Kidney (tissue), 14 donors: ENCODE measurements around the gene HAVCR1. TPM values are rescaled to one million over a fixed set of nuclear protein-coding genes. Genes with fewer than 3 reads are reported as not detected.

ENCODE experiments used
- DNase-seq, 5 donors: peaks; one replicate each; pipeline ENCODE4 v3.0.0-alpha.2; 2013 to 2020
- FAIRE-seq: peaks from 2 replicates; lab custom pipeline; 2012; peaks lifted over from hg19 to GRCh38; lab: Jason Lieb, UNC
- H3K27ac ChIP-seq, 2 donors: one replicate each; pipeline ENCODE4 v1.7.0; 2013; ENCODE audit warnings: low read depth in 2 of 2, low read length in 2 of 2, inconsistent platforms in 1 of 2
- H3K27me3 ChIP-seq: one replicate; pipeline ENCODE4 v1.7.1; 2013; ENCODE audit warnings: low read length, inconsistent platforms; ENCODE audit not compliant: control insufficient read depth, insufficient read depth
- H3K36me3 ChIP-seq, 3 donors: one replicate each; pipeline versions ENCODE4 v1.7.0 to v1.7.1; 2013; ENCODE audit warnings: low read length in 3 of 3, control low read depth in 1 of 3, inconsistent platforms in 1 of 3; ENCODE audit not compliant: insufficient read depth in 3 of 3, control insufficient read depth in 2 of 3
- H3K4me1 ChIP-seq, 3 donors: one replicate each; pipeline versions ENCODE4 v1.7.0 to v1.7.1; 2013; ENCODE audit warnings: low read length in 3 of 3, inconsistent platforms in 1 of 3, low read depth in 1 of 3; ENCODE audit not compliant: control insufficient read depth in 2 of 3, insufficient read depth in 2 of 3
- H3K4me3 ChIP-seq, 3 donors: one replicate each; pipeline versions ENCODE4 v1.7.0 to v1.8.1; 2013; ENCODE audit warnings: low read length in 3 of 3, control low read depth in 1 of 3, inconsistent platforms in 1 of 3
- H3K9ac ChIP-seq, 3 donors: one replicate each; pipeline versions ENCODE4 v1.7.0 to v1.7.1; 2013; ENCODE audit warnings: low read length in 3 of 3, control low read depth in 1 of 3, inconsistent platforms in 1 of 3
- H3K9me3 ChIP-seq, 3 donors: one replicate each; pipeline versions ENCODE4 v1.7.0 to v1.7.1; 2013; ENCODE audit warnings: low read length in 3 of 3, control low read depth in 1 of 3, inconsistent platforms in 1 of 3; ENCODE audit not compliant: control insufficient read depth in 2 of 3, insufficient read depth in 1 of 3
- CTCF ChIP-seq: IDR thresholded peaks from 3 replicates; pipeline ENCODE4 v1.5.1; 2012; ENCODE audit warnings: mild to moderate bottlenecking, moderate library complexity, borderline replicate concordance; ENCODE audit not compliant: insufficient read depth; ENCODE audit errors: extremely low read depth
- intact Hi-C: fragments of 100-400 bp; cut with DNase I; formaldehyde crosslinking; loops from one replicate; pipeline ENCODE4 v1.11.1; 2022
- polyA plus RNA-seq: library from polyadenylated mRNA; stranded (reverse); fragments of 350-450 nt; fragmentation: Illumina TruSeq; extraction: RNeasy Lipid Tissue Mini Kit (QIAGEN cat#74804); gene quantifications from one replicate; pipeline ENCODE4 v1.2.3, GENCODE V29; 2014; ENCODE audit warnings: low read depth, low replicate concordance; ENCODE audit not compliant: insufficient read depth
- total RNA-seq: library from RNA; stranded (reverse); fragmentation: NEBNext Ultra II Directional; extraction: Animal tissue kit (Norgen Biotek cat#: 25700); gene quantifications from one replicate; pipeline ENCODE4 v1.2.1, GENCODE V29; 2021
- donor health status: control.
- donor health status: control.
- donor health status: control.
- donor health status: control.
- donor health status: control.
- donor health status: DM: yes; HTN: yes; CAD: no.
- donor health status: Normal renal cell carcinoma (clear cell type).

Gene HAVCR1
- total and polyA plus RNA-seq, 2 donors from 2014 or later = 0.65 to 114 TPM

GRCh38 chr5:157066080-157066479, 7.2 kb upstream of the HAVCR1 start:
- intact Hi-C loops = no loop called here
- Histone ChIP-seq H3K36me3 (no peaks in the 10 kb centered on the region), H3K9ac (no peak overlapping the region), H3K4me3 (no peak overlapping the region), H3K27me3 (no peaks in the 10 kb centered on the region), H3K9me3 (no peaks in the 10 kb centered on the region), H3K27ac (no peak overlapping the region), H3K4me1 (no peaks in the 10 kb centered on the region)
- DNase-seq (no peak), FAIRE-seq (no peak)
- no peak for TF ChIP-seq CTCF

GRCh38 chr5:157063776-157064430, 5.0 kb upstream of the HAVCR1 start:
- Histone ChIP-seq H3K36me3 (no peaks in the 10 kb centered on the region), H3K27ac (peak overlapping the region in 1 of 2 donors; percentile 12), H3K4me1 (peaks cover 0 to 3% (median 0%) of the 10 kb centered on the region in 3 donors), H3K27me3 (no peaks in the 10 kb centered on the region), H3K9ac (no peak overlapping the region), H3K4me3 (no peak overlapping the region), H3K9me3 (no peaks in the 10 kb centered on the region)
- no peak for TF ChIP-seq CTCF
- DNase-seq = no peak
- intact Hi-C loops = no loop called here
- no peak for FAIRE-seq

GRCh38 chr5:157059891-157060290, 975 bp upstream of the HAVCR1 start:
- intact Hi-C loops = no loop called here
- H3K9me3 ChIP-seq = no peaks in the 10 kb centered on the region
- no peak for TF ChIP-seq CTCF
- H3K4me1 ChIP-seq = peaks cover 0 to 11% (median 5%) of the 10 kb centered on the region in 3 donors
- no peaks in the 10 kb centered on the region for H3K36me3 ChIP-seq
- no peaks in the 10 kb centered on the region for H3K27me3 ChIP-seq
- no peak overlapping the region for H3K9ac ChIP-seq
- no peak overlapping the region for H3K27ac ChIP-seq
- DNase-seq = no peak
- no peak for FAIRE-seq
- no peak overlapping the region for H3K4me3 ChIP-seq
